Left ventricle myocardium inferior (tissue), 1 donor: ENCODE measurements around the gene SBNO1. TPM values are rescaled to one million over a fixed set of nuclear protein-coding genes. Genes with fewer than 3 reads are reported as not detected.
A peak's percentile ranks its signal among the peaks of the same experiment; 100 is the strongest.

Experiments
- DNase-seq: peaks from one replicate; pipeline ENCODE4 v3.0.0-alpha.2; 2020
- H3K27ac ChIP-seq: fragments of 200-600 bp; replicated peaks from 2 replicates; pipeline ENCODE4 v1.8.0; 2021
- H3K27me3 ChIP-seq: fragments of 200-600 bp; 2 replicates; pipeline ENCODE4 v1.8.0; 2021; ENCODE audit warnings: low read depth
- H3K36me3 ChIP-seq: fragments of 200-600 bp; 2 replicates; pipeline ENCODE4 v1.8.0; 2021
- H3K4me1 ChIP-seq: fragments of 200-600 bp; 2 replicates; pipeline ENCODE4 v1.8.0; 2021
- H3K4me3 ChIP-seq: fragments of 200-600 bp; 2 replicates; pipeline ENCODE4 v1.8.0; 2021; ENCODE audit warnings: mild to moderate bottlenecking, moderate library complexity
- H3K9me3 ChIP-seq: fragments of 200-600 bp; replicated peaks from 2 replicates; pipeline ENCODE4 v1.8.0; 2021
- intact Hi-C: fragments of 100-400 bp; cut with micrococcal nuclease; formaldehyde crosslinking; loops from one replicate; pipeline ENCODE4 v1.11.0; 2022
- total RNA-seq: library from RNA; stranded (reverse); fragmentation: NEBNext Ultra II Directional; extraction: Animal tissue kit (Norgen Biotek cat#: 25700); gene quantifications from one replicate; pipeline ENCODE4 v1.2.1, GENCODE V29; 2021
- TF ChIP-seq, protein P1 (sequence below): fragments of 200-600 bp; IDR thresholded peaks from 2 replicates; pipeline ENCODE4 v1.8.0; 2021; ENCODE audit warnings: antibody characterized with exemption, mild to moderate bottlenecking, borderline replicate concordance
- donor health status: DM: no; HTN: yes; CAD: no; lungs with severe emphysema.

Gene SBNO1
- total RNA-seq, 1 donor from 2014 or later: 27.1 TPM

DNA sequence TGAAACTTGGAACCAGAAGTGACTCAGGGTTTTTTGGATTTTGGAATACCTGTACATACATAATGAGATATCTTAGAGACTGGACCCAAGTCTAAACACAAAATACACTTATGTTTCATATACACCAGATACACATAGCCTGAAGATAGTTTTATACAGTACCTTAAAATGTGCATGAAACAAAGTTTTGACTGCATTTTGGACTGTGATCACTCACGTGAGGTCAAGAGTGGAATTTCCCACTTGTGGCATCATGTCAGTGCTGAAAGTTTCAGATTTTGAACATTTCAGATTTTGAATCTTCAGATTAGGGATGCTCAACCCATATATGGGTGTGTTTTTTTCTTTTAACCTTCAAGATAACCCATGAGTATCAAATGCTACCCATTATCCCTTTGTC, 6.6 kb downstream of the SBNO1 start:
- TF ChIP-seq, protein P1, sequence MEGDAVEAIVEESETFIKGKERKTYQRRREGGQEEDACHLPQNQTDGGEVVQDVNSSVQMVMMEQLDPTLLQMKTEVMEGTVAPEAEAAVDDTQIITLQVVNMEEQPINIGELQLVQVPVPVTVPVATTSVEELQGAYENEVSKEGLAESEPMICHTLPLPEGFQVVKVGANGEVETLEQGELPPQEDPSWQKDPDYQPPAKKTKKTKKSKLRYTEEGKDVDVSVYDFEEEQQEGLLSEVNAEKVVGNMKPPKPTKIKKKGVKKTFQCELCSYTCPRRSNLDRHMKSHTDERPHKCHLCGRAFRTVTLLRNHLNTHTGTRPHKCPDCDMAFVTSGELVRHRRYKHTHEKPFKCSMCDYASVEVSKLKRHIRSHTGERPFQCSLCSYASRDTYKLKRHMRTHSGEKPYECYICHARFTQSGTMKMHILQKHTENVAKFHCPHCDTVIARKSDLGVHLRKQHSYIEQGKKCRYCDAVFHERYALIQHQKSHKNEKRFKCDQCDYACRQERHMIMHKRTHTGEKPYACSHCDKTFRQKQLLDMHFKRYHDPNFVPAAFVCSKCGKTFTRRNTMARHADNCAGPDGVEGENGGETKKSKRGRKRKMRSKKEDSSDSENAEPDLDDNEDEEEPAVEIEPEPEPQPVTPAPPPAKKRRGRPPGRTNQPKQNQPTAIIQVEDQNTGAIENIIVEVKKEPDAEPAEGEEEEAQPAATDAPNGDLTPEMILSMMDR: no peak
- Histone ChIP-seq H3K9me3 (no peaks in the 10 kb centered on the region), H3K27ac (no peak overlapping the region), H3K36me3 (peaks cover 3% of the 10 kb centered on the region), H3K4me1 (peaks cover 72% of the 10 kb centered on the region), H3K27me3 (no peaks in the 10 kb centered on the region), H3K4me3 (no peak overlapping the region)
- intact Hi-C loops: no loop called here
- DNase-seq: no peak

DNA sequence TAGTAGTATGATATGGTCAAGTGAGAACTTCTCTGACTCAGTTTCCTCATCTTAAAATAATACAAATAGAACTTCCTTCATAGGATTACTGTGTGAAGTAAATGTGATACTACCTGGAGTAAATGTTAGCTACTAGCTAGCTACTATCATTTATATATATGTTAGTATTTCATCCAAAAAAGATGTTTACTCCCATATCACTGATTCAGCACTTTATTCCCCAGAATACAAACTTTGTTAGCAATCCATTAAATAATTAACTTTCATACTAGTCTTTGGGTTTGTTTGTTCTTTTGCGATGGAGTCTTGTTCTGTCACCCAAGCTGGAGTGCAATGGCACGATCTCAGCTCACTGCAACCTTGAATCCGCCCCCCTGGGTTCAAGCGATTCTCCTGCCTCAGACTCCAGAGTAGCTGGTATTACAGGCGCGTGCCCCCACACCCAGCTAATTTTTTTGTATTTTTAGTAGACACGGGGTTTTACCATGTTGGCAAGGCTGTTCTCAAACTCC, 8.4 kb downstream of the SBNO1 start:
- H3K27me3 ChIP-seq: no peaks in the 10 kb centered on the region
- H3K27ac ChIP-seq: peak overlapping the region; percentile 16
- TF ChIP-seq, protein P1: no peak
- H3K9me3 ChIP-seq: no peaks in the 10 kb centered on the region
- H3K4me3 ChIP-seq: no peak overlapping the region
- peaks cover 62% of the 10 kb centered on the region for H3K4me1 ChIP-seq
- H3K36me3 ChIP-seq: peaks cover 3% of the 10 kb centered on the region
- intact Hi-C loops: no loop called here
- no peak for DNase-seq

DNA sequence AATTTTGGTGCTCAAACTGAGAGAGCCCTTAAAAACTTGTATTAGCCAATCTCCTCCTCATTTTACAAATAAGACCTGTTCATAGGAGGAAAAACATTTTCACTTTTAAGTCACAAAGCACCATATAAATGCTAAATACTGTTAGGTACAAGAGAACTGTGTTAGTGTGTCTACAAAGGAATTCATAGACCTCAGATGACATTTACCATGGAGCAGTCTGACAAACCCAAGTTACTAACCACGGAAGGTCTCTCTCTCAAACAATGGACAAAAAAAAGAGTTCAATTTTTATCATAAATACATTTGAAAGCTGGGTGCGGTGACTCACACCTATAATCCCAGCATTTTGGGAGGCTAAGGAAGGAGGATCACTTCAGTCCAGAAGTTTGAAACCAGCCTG, 10.0 kb downstream of the SBNO1 start:
- no peaks in the 10 kb centered on the region for H3K9me3 ChIP-seq
- TF ChIP-seq, protein P1: no peak
- DNase-seq: no peak
- H3K4me3 ChIP-seq: no peak overlapping the region
- H3K27ac ChIP-seq: no peak overlapping the region
- peaks cover 9% of the 10 kb centered on the region for H3K36me3 ChIP-seq
- H3K27me3 ChIP-seq: no peaks in the 10 kb centered on the region
- intact Hi-C loops: no loop called here
- peaks cover 54% of the 10 kb centered on the region for H3K4me1 ChIP-seq

DNA sequence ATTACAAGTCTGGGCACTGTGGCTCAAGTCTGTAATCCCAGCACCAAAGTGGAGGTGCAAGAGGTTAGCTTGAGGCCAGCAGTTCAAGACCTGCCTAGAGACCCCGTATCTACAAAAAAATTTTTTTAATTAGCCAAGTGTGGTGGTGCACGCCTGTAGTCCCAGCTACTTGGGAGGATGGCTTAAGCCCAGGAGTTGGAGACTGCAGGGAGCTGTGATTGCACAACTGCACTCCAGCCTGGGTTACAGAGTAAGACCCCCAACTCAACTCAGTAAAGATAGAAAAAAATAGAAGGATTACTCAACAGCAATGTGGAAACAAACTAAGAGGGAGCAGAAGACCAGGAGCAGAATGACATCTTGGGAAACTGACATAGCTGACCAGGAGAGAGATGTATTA, 13.3 kb downstream of the SBNO1 start:
- peaks cover 37% of the 10 kb centered on the region for H3K4me1 ChIP-seq
- H3K27ac ChIP-seq: no peak overlapping the region
- DNase-seq: no peak
- intact Hi-C loops: no loop called here
- H3K9me3 ChIP-seq: no peaks in the 10 kb centered on the region
- H3K27me3 ChIP-seq: no peaks in the 10 kb centered on the region
- TF ChIP-seq, protein P1: no peak
- H3K36me3 ChIP-seq: peaks cover 41% of the 10 kb centered on the region
- no peak overlapping the region for H3K4me3 ChIP-seq

DNA sequence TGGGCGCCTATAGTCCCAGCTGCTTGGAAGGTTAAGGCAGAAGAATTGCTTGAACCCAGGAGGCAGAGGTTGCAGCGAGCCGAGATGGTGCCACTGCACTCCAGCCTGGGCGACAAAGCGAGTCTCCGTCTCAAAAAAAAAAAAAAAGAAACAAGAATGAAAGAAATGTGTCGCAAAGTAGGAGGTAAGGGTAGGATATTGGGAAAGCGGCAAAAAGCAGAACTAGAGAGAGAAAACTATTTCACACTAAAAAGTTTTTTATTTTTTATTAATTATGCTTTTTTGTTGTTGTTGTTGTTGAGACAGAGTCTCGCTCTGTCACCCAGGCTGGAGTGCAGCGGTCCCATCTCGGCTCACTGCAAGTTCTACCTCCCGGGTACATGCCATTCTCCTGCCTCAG, 17.7 kb downstream of the SBNO1 start:
- intact Hi-C loops: no loop called here
- H3K27ac ChIP-seq: no peak overlapping the region
- H3K4me3 ChIP-seq: no peak overlapping the region
- no peaks in the 10 kb centered on the region for H3K27me3 ChIP-seq
- TF ChIP-seq, protein P1: no peak
- H3K4me1 ChIP-seq: no peaks in the 10 kb centered on the region
- no peak for DNase-seq
- H3K9me3 ChIP-seq: no peaks in the 10 kb centered on the region
- H3K36me3 ChIP-seq: peaks cover 80% of the 10 kb centered on the region
